Measurements from ENCODE around the gene PSMB5. TPM values are rescaled to one million over a fixed set of nuclear protein-coding genes. Genes with fewer than 3 reads are reported as not detected.
A peak's percentile ranks its signal among the peaks of the same experiment; 100 is the strongest.

PSMB5 gene
- total and polyA plus RNA-seq, 2 experiments from 2014 or later: 171 to 319 TPM

GRCh38 chr14:22994762-22995275 is 39.9 kb downstream of the PSMB5 start:
- Histone ChIP-seq H3K36me3 (replicated peaks; ENCODE audit: insufficient read depth, low read depth) (no peaks in the 10 kb centered on the region), H3K9me2 (replicated peaks; ENCODE audit: insufficient read depth) (no peaks in the 10 kb centered on the region), H3K9me3 (ENCODE audit: low read depth) (no peaks in the 10 kb centered on the region), H3K4me1 (ENCODE audit: insufficient read depth) (peaks cover 5% of the 10 kb centered on the region), H3K4me3 (no peak overlapping the region), H3K27me3 (no peaks in the 10 kb centered on the region), H3K27ac (peak overlapping the region; percentile 1), H4K20me1 (ENCODE audit: insufficient read depth, poor library complexity, severe bottlenecking) (no peaks in the 10 kb centered on the region), H2AFZ (no peak overlapping the region), H3K79me2 (no peaks in the 10 kb centered on the region), H3K4me2 (no peak overlapping the region)
- TF ChIP-seq CTCF (IDR thresholded peaks at IDR 0.05; ENCODE audit: poor library complexity) (peak; percentile 63), EZH2 (IDR thresholded peaks at IDR 0.05; ENCODE audit: borderline replicate concordance) (no peak)
- peak; percentile 64 for DNase-seq (ENCODE audit: low spot score)
- 5% methylated on average over 4 of the region's 4 CpGs for WGBS (ENCODE audit: low lambda C conversion rate, missing lambda C conversion rate)

DNA sequence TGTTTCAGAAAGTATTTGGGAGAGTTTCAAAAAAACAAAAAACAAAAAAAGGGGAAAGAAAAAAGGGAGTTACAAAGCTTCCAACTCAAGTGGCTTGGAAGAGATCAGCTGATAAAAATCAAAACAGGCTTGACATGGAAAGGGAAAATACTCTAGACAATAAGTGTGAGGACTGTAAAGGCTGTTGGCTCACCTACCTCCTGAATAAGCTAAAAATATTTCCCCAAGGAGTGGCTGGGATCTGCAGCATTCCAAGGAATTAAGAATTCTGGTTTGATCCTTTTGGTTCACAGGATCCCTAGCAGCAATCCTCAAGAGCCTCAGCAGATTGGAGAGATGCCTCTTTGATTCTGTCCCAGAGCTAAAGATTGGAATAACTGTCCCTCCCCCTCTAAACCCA is 41.2 kb downstream of the PSMB5 start:
- H3K27me3 ChIP-seq: no peaks in the 10 kb centered on the region
- H3K4me1 ChIP-seq (ENCODE audit: insufficient read depth): peaks cover 3% of the 10 kb centered on the region
- H4K20me1 ChIP-seq (ENCODE audit: insufficient read depth, poor library complexity, severe bottlenecking): no peaks in the 10 kb centered on the region
- H2AFZ ChIP-seq: no peak overlapping the region
- no peaks in the 10 kb centered on the region for H3K9me2 ChIP-seq (replicated peaks; ENCODE audit: insufficient read depth)
- no peak overlapping the region for H3K4me2 ChIP-seq
- no peaks in the 10 kb centered on the region for H3K79me2 ChIP-seq
- no peak for DNase-seq (ENCODE audit: low spot score)
- no peak overlapping the region for H3K27ac ChIP-seq
- no peaks in the 10 kb centered on the region for H3K9me3 ChIP-seq (ENCODE audit: low read depth)
- TF ChIP-seq CTCF (IDR thresholded peaks at IDR 0.05; ENCODE audit: poor library complexity): no peak
- no peak for TF ChIP-seq EZH2phosphoT487 (IDR thresholded peaks at IDR 0.05; ENCODE audit: low read depth, severe bottlenecking, unreplicated experiment)
- TF ChIP-seq EZH2 (IDR thresholded peaks at IDR 0.05; ENCODE audit: borderline replicate concordance): no peak
- H3K36me3 ChIP-seq (replicated peaks; ENCODE audit: insufficient read depth, low read depth): no peaks in the 10 kb centered on the region
- no peak overlapping the region for H3K4me3 ChIP-seq

DNA sequence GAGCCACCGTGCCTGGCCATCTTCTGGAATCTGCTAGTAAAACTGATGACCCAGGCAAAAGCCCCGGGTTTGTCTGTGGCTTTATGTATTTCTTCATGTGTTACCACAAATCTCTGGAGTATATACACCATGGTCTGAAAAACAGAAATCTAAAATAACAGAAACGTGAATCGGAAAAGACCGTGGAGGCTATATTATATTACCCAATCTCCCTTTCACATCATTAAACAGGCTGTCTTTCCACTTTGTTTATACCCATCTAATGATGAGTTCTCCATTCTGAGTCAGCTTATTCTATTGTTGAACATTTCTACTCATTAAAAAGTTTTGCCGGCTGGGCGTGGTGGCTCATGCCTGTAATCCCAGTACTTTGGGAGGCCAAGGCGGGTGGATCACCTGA is 42.8 kb downstream of the PSMB5 start:
- Histone ChIP-seq H3K9me3 (ENCODE audit: low read depth) (no peaks in the 10 kb centered on the region), H3K4me1 (ENCODE audit: insufficient read depth) (peaks cover 3% of the 10 kb centered on the region), H4K20me1 (ENCODE audit: insufficient read depth, poor library complexity, severe bottlenecking) (no peaks in the 10 kb centered on the region), H3K36me3 (replicated peaks; ENCODE audit: insufficient read depth, low read depth) (no peaks in the 10 kb centered on the region), H3K27me3 (no peaks in the 10 kb centered on the region), H3K27ac (no peak overlapping the region), H3K4me2 (no peak overlapping the region), H3K79me2 (no peaks in the 10 kb centered on the region), H3K4me3 (no peak overlapping the region), H2AFZ (no peak overlapping the region), H3K9me2 (replicated peaks; ENCODE audit: insufficient read depth) (no peaks in the 10 kb centered on the region)
- WGBS (ENCODE audit: low lambda C conversion rate, missing lambda C conversion rate): 89% methylated on average over 8 of the region's 8 CpGs
- no peak for DNase-seq (ENCODE audit: low spot score)
- no peak for TF ChIP-seq EZH2 (IDR thresholded peaks at IDR 0.05; ENCODE audit: borderline replicate concordance)
- no peak for TF ChIP-seq EZH2phosphoT487 (IDR thresholded peaks at IDR 0.05; ENCODE audit: low read depth, severe bottlenecking, unreplicated experiment)
- no peak for TF ChIP-seq CTCF (IDR thresholded peaks at IDR 0.05; ENCODE audit: poor library complexity)

DNA sequence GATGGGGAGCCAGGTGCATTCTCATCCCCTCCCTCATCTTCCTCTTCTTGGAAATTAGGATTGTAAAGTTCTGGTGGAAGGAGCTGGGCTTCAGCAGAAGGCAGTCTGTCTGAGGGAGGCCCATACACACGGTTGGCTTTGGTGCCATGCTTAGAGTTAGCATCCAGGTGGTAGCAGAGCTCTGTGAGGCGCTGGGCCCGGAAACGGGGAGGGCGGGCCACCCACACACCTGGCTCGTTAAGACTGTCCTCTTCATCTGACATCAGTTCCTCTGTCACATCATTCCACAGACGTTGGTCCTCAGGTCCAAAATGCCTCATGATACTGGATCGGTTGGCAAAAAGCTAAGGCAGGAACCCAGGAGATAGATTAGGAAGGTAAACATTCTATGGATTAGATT is 47.4 kb downstream of the PSMB5 start:
- no peak overlapping the region for H2AFZ ChIP-seq
- 94% methylated on average over 8 of the region's 8 CpGs for WGBS (ENCODE audit: low lambda C conversion rate, missing lambda C conversion rate)
- H3K9me2 ChIP-seq (replicated peaks; ENCODE audit: insufficient read depth): no peaks in the 10 kb centered on the region
- H3K9me3 ChIP-seq (ENCODE audit: low read depth): no peaks in the 10 kb centered on the region
- no peaks in the 10 kb centered on the region for H3K27me3 ChIP-seq
- TF ChIP-seq EZH2phosphoT487 (IDR thresholded peaks at IDR 0.05; ENCODE audit: low read depth, severe bottlenecking, unreplicated experiment): no peak
- TF ChIP-seq CTCF (IDR thresholded peaks at IDR 0.05; ENCODE audit: poor library complexity): no peak
- no peak for TF ChIP-seq EZH2 (IDR thresholded peaks at IDR 0.05; ENCODE audit: borderline replicate concordance)
- H3K4me3 ChIP-seq: no peak overlapping the region
- H3K79me2 ChIP-seq: peaks cover 14% of the 10 kb centered on the region
- no peak for DNase-seq (ENCODE audit: low spot score)
- H3K4me2 ChIP-seq: no peak overlapping the region
- no peak overlapping the region for H3K27ac ChIP-seq
- peaks cover 5% of the 10 kb centered on the region for H3K4me1 ChIP-seq (ENCODE audit: insufficient read depth)
- no peaks in the 10 kb centered on the region for H4K20me1 ChIP-seq (ENCODE audit: insufficient read depth, poor library complexity, severe bottlenecking)
- no peaks in the 10 kb centered on the region for H3K36me3 ChIP-seq (replicated peaks; ENCODE audit: insufficient read depth, low read depth)

Measured in hepatocyte (in vitro differentiated cells).